Muscle of back (tissue), 11 donors: Measurements from ENCODE around the gene KRTAP23-1. TPM values are rescaled to one million over a fixed set of nuclear protein-coding genes. Genes with fewer than 3 reads are reported as not detected.

Experiments
- DNase-seq, 3 donors: peaks; one replicate each; pipeline versions ENCODE4 v3.0.0 to v3.0.0-alpha.2; 2013
- polyA plus RNA-seq, 10 donors: library from polyadenylated mRNA; unstranded; fragments of 120-200 nt; gene quantifications; one replicate each; pipeline ENCODE4 v1.2.1, GENCODE V29; 2013; ENCODE audit not compliant: insufficient read length in 10 of 10

Gene KRTAP23-1
- polyA plus RNA-seq, 10 donors, result not detected

- no peak for DNase-seq
Measured at GRCh38 chr21:30315701-30316100, 32.7 kb downstream of the KRTAP23-1 start.

GRCh38 chr21:30306884-30307283, 41.5 kb downstream of the KRTAP23-1 start:
- DNase-seq, result peak in 1 of 3 donors; percentile 4

GRCh38 chr21:30305136-30305535, 43.3 kb downstream of the KRTAP23-1 start:
- DNase-seq, result no peak

Other genes starting within 250 kb of the KRTAP23-1 start
- not detected for gene CLDN17, start 181.8 kb downstream of the KRTAP23-1 start, polyA plus RNA-seq
- gene CLDN8, start 132.5 kb downstream of the KRTAP23-1 start, polyA plus RNA-seq, result 1 to 10 TPM in 2 of 10 donors, not detected in 8; 3.2 to 6.4 TPM
- not detected for gene KRTAP24-1, start 65.7 kb downstream of the KRTAP23-1 start, polyA plus RNA-seq
- not detected for gene KRTAP25-1, start 59.1 kb downstream of the KRTAP23-1 start, polyA plus RNA-seq
- not detected for gene KRTAP26-1, start 28.3 kb downstream of the KRTAP23-1 start, polyA plus RNA-seq
- gene KRTAP27-1, start 10.9 kb downstream of the KRTAP23-1 start, polyA plus RNA-seq, result not detected
- not detected for gene KRTAP13-2, start 23.7 kb upstream of the KRTAP23-1 start, polyA plus RNA-seq
- not detected for gene KRTAP13-1, start 47.4 kb upstream of the KRTAP23-1 start, polyA plus RNA-seq
- gene KRTAP13-3, start 77.3 kb upstream of the KRTAP23-1 start, polyA plus RNA-seq, result not detected
- gene KRTAP13-4, start 81.6 kb upstream of the KRTAP23-1 start, polyA plus RNA-seq, result not detected
- gene KRTAP15-1, start 91.7 kb upstream of the KRTAP23-1 start, polyA plus RNA-seq, result not detected
- gene KRTAP19-1, start 131.8 kb upstream of the KRTAP23-1 start, polyA plus RNA-seq, result not detected
- gene KRTAP19-2, start 138.8 kb upstream of the KRTAP23-1 start, polyA plus RNA-seq, result not detected
- gene KRTAP19-3, start 143.4 kb upstream of the KRTAP23-1 start, polyA plus RNA-seq, result not detected
- gene KRTAP19-4, start 148.6 kb upstream of the KRTAP23-1 start, polyA plus RNA-seq, result not detected
- gene KRTAP19-5, start 153.5 kb upstream of the KRTAP23-1 start, polyA plus RNA-seq, result not detected
- gene KRTAP19-6, start 193.3 kb upstream of the KRTAP23-1 start, polyA plus RNA-seq, result not detected
- gene KRTAP19-7, start 212.7 kb upstream of the KRTAP23-1 start, polyA plus RNA-seq, result not detected
- not detected for gene KRTAP22-2, start 241.8 kb upstream of the KRTAP23-1 start, polyA plus RNA-seq
- gene KRTAP6-3, start 243.8 kb upstream of the KRTAP23-1 start, polyA plus RNA-seq, result not detected